ENCODE results near the gene ZNF415.
"Not testable (repeated sequence)": the region's sequence is repeated elsewhere in the genome, so short reads cannot be mapped to it uniquely, and the experiment has no call there.

DNA sequence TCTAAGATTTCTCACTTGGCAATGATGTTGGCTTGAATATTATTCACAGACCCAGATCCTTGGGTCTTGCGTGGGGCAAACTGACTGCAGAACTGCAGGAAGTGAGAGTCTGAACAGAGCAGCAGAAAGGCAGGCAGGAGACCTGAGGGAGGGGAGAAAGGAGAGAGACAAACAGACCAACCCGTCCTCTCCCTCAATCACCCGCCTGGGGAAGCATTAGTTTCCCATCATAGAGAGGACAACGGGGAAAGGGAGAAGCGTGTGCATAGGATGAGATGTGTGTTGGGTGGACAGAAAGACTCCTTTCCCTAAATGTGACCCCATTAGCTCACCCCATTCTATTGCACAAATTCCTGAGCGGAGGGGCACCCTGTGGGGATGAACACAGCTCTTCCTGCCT lies 36.1 kb downstream of the ZNF415 start:
- not testable (repeated sequence) for TF ChIP-seq CTCF, POLR2A (IDR thresholded peaks at IDR 0.05)

Data from uterus (tissue), 2 donors.